ENCODE data around the gene AFF3.

The AFF3 gene

DNA sequence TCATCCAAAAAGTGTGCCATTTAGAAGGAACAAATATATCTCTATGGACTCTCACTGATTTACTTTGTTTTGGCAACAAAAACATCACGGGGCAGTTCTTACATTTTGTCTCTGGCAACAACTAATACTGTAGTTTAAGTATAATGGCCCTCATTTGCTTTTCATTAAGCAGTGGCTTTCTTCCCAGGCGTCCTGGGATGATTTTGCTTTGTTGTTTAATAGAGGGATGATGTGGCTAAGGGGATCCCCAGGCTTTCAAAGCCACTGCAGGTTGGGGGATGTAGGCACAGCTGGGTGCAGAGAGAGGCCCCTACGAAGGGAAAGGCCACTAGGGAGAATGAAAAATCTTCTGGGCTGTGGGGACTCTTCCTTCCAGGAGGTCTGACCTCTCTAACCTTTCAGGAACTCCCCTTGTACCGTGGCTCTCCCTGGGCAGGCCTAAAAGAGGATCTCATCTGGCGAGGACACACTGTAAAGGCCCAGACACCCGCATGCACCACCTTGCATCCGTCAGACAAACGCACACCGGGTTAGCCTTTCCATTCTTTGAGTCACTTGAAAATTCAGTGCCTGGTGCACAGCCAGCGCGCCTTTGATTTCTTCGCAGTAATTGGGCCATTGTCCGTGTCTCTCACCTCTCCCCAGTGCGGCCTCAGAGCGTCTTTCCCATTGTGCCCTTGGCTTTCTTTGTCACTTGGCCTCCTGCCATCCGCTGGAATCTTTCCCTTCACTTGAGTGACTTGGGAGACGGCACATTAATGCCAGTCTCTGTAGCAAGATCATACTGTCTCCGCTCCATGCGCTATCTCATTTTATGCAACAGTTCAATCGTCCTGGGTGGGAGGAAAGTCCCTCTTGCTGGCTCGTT is 40.3 kb upstream of the AFF3 start:
- DNase-seq (ENCODE audit: low read depth): no peak
- TF ChIP-seq CTCF (IDR thresholded peaks at IDR 0.05; ENCODE audit: insufficient read depth, low read depth, low read length, missing control alignments): no peak
- no peak overlapping the region for H3K4me3 ChIP-seq (ENCODE audit: low read length)

DNA sequence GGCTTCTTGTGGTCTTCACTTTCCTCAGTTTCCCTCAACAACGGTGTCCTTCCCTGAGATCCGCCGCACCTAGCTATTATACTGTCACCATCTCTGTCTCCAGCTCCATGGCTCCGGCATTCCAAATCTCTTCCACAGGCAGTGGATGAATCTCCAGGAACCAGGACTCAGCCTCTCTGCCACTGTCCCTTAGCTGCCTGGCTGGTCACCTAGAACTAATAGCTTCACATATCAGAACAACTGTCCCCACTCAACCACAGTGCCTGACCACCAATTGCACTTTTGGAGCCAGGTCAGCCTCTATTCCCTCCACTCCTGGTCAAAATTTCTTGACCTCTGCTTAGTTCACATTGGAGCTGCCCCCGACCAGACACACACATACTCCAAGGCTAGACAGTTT is 38.1 kb upstream of the AFF3 start:
- TF ChIP-seq CTCF (IDR thresholded peaks at IDR 0.05; ENCODE audit: insufficient read depth, low read depth, low read length, missing control alignments): no peak
- no peak for DNase-seq (ENCODE audit: low read depth)
- no peak overlapping the region for H3K4me3 ChIP-seq (ENCODE audit: low read length)

GRCh38 chr2:100179806-100180205 is 37.4 kb upstream of the AFF3 start:
- no peak for DNase-seq (ENCODE audit: low read depth)
- no peak for TF ChIP-seq CTCF (IDR thresholded peaks at IDR 0.05; ENCODE audit: insufficient read depth, low read depth, low read length, missing control alignments)
- no peak overlapping the region for H3K4me3 ChIP-seq (ENCODE audit: low read length)

- no peak for DNase-seq (ENCODE audit: low read depth)
- TF ChIP-seq CTCF (IDR thresholded peaks at IDR 0.05; ENCODE audit: insufficient read depth, low read depth, low read length, missing control alignments): no peak
- H3K4me3 ChIP-seq (ENCODE audit: low read length): no peak overlapping the region
Observed at GRCh38 chr2:100178864-100179263, 36.5 kb upstream of the AFF3 start.

- H3K4me3 ChIP-seq (ENCODE audit: low read length): no peak overlapping the region
- no peak for TF ChIP-seq CTCF (IDR thresholded peaks at IDR 0.05; ENCODE audit: insufficient read depth, low read depth, low read length, missing control alignments)
- peak; percentile 21 for DNase-seq (ENCODE audit: low read depth)
Observed at GRCh38 chr2:100178085-100178788, 35.8 kb upstream of the AFF3 start.

GRCh38 chr2:100176925-100177324 is 34.5 kb upstream of the AFF3 start:
- DNase-seq (ENCODE audit: low read depth): no peak
- no peak for TF ChIP-seq CTCF (IDR thresholded peaks at IDR 0.05; ENCODE audit: insufficient read depth, low read depth, low read length, missing control alignments)
- no peak overlapping the region for H3K4me3 ChIP-seq (ENCODE audit: low read length)
